Astrocyte of the cerebellum (primary cell): ENCODE measurements around the gene ZNF12.
"Not testable (repeated sequence)": the region's sequence is repeated elsewhere in the genome, so short reads cannot be mapped to it uniquely, and the experiment has no call there.

Source experiments
- DNase-seq: peaks from one replicate; pipeline ENCODE4 v3.0.0-alpha.2; 2011; ENCODE audit warnings: low read depth
- H3K4me3 ChIP-seq: 2 replicates; pipeline ENCODE4 v1.5.1; 2011; ENCODE audit warnings: mild to moderate bottlenecking, low read depth, low read length, moderate library complexity
- in situ Hi-C: cut with HindIII; loops from 2 replicates; pipeline ENCODE4 v1.10.0; 2017; ENCODE audit warnings: low sequenced_read_pairs
- TF ChIP-seq, protein P1 (sequence below): IDR thresholded peaks from 2 replicates; pipeline ENCODE4 v1.5.1; 2012; ENCODE audit warnings: low read length, low read depth, moderate library complexity, mild to moderate bottlenecking; ENCODE audit errors: missing control alignments

The ZNF12 gene

DNA sequence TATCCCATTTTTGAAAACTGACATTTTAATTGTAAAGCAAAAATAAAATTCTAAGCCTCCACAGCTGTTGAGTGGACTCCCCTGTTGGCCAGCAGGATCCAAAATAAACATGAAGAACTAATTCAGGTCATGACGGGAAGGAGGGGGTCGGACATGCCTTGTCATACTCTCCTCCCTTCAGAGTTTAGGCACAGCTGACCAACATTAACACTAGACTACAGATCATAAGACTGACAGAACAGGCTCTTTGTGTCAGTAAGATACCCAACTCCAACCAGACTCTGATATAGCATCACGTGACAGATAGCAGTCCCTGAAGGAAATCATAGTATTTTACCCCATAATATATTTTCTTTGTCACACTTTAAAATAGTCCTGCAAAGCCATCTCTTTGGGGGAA is 20.9 kb upstream of the ZNF12 start:
- TF ChIP-seq, protein P1, sequence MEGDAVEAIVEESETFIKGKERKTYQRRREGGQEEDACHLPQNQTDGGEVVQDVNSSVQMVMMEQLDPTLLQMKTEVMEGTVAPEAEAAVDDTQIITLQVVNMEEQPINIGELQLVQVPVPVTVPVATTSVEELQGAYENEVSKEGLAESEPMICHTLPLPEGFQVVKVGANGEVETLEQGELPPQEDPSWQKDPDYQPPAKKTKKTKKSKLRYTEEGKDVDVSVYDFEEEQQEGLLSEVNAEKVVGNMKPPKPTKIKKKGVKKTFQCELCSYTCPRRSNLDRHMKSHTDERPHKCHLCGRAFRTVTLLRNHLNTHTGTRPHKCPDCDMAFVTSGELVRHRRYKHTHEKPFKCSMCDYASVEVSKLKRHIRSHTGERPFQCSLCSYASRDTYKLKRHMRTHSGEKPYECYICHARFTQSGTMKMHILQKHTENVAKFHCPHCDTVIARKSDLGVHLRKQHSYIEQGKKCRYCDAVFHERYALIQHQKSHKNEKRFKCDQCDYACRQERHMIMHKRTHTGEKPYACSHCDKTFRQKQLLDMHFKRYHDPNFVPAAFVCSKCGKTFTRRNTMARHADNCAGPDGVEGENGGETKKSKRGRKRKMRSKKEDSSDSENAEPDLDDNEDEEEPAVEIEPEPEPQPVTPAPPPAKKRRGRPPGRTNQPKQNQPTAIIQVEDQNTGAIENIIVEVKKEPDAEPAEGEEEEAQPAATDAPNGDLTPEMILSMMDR: no peak
- no peak overlapping the region for H3K4me3 ChIP-seq
- in situ Hi-C loops: no loop called here
- no peak for DNase-seq

DNA sequence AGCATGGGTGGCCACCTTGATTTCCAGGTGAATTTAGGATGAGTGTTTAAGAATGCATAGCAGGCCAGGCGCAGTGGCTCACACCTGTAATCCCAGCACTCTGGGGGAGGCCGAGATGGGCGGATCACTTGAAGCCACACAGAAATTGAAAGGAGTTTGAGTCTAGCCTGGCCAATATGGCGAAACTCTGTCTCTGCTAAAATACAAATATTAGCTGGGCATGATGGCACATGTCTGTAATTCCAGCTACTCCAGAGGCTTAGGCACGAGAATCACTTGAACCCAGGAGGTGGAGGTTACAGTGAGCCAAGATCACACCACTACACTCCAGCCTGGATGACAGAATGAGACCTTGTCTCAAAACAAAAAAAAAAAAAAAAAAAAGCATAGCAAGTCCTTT is 19.6 kb upstream of the ZNF12 start:
- in situ Hi-C loops, H3K4me3 ChIP-seq, DNase-seq: not testable (repeated sequence)

DNA sequence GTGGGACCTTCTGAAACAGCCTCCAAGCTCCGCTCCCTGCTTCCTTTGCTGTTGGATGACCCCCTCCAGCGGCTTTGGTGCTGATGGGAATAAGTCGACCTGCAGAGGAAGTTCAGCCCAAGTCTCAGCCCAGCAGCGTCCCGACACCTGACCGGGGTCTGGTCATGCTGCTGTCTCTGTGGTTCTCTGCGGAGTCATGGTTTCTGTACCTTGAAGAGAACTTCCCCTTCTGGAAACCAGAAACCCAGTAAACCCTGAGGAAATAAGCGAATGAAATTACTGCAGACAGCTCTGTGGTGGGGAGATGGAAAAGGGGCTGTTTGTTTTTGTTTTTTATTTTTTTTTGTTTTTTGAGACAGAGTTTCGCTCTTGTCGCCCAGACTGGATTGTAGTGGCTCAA is 18.3 kb upstream of the ZNF12 start:
- H3K4me3 ChIP-seq: no peak overlapping the region
- no peak for DNase-seq
- TF ChIP-seq, protein P1: no peak
- in situ Hi-C loops: no loop called here

DNA sequence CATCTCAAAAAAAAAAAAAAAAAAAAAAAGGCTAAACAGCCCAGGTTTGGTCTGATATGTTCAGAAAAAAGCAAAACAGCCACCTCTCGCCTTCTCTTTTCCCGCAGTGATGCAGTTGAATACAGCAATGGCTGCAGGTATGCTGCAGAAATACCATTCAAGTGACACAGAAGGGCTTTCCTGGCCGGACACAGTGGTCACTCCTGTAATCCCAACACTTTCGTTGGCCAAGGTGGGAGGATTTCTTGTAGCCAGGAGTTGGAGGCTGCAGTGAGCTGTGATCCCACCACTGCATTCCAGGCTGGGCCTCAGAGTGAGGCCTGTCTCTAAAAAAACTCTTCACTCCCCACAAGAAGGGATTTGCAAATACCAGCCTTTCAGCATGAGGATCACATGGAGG is 17.6 kb upstream of the ZNF12 start:
- H3K4me3 ChIP-seq, in situ Hi-C loops, DNase-seq: not testable (repeated sequence)

DNA sequence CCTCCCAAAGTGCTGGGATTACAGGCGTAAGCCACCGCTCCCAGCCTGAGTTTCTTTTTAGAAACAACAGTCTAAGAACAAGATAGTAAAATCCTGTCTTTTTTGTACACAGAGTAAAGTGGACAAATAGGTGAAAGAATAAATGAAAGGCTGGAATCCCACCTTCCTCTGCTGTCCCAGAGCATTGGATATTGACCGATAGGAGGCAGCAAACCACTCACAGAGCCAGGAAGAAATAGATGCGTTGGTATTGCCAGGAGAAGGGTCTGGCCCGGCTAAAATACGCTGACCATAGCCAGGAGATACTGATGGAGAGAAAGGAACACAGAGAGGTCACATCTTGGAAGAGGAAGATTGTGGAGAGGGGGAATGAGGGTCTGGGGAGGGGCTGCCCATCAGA is 11.4 kb upstream of the ZNF12 start:
- no peak overlapping the region for H3K4me3 ChIP-seq
- TF ChIP-seq, protein P1: no peak
- DNase-seq: no peak
- in situ Hi-C loops: no loop called here

DNA sequence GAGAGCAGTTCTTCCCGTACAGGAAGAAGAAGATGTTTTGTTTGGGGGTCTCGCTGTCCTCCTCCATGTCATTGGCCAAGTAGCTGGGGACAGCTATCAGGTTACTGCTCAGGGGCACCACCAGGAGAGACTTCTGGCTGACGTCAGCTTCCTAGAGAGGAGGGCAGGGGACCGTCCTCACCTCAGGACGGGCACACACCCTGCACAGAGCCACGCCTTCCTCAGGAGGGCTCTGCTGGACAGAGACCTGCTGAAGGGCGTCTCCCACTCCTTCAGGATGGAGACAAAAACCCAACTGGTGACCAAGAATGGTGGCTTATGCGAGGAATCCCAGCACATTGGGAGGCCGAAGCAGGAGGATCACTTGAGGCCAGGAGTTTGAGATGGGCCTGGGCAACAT is 9.2 kb upstream of the ZNF12 start:
- in situ Hi-C loops, DNase-seq, H3K4me3 ChIP-seq: not testable (repeated sequence)

DNA sequence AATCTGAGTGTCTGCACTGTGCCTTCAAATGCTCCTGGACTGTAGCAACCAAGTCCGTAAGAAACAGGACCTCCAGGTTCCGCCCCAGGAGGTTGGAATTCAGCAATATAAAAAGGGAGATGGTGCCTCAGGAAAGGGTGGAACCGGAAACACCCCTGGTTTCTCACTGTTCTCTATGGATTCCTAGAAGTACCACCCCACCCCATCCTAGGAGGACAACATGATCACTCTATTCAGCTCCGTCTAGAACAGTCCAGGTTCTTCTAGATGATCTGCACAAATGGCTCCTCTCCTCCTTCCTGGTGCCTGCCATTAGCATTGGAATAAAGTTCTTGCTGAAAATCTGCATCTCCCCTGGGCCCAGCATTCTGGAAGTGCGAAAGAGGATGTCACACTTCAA is 7.6 kb upstream of the ZNF12 start:
- TF ChIP-seq, protein P1: no peak
- no peak for DNase-seq
- in situ Hi-C loops: no loop called here
- no peak overlapping the region for H3K4me3 ChIP-seq

DNA sequence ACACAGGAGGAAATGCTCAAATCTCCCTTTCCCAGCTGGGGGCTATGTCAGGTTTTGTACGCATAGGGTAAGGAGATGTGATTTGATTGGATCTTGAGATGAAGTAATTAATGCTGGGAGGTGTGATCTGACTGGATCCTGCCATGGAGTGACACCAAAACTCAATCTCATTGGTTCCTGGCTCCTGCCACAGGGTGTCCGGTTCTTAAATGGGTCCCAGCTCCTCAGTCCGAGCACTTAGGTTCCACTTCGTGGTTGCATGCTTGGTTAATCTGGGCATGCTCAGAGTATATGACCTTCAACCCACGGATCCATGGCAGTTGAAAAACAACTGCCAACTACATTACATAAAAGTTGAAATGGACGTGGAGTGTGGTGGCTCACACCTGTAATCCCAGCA is 3.1 kb upstream of the ZNF12 start:
- no peak for DNase-seq
- in situ Hi-C loops: no loop called here
- no peak overlapping the region for H3K4me3 ChIP-seq
- TF ChIP-seq, protein P1: no peak
